ENCODE results near the gene ATF6. TPM values are rescaled to one million over a fixed set of nuclear protein-coding genes. Genes with fewer than 3 reads are reported as not detected.

ATF6 gene
- total and polyA plus RNA-seq, 2 of the 8 experiments (the other 6 are each of a cell fraction or from before 2014, with no cell fraction given), result 4.6 to 10.0 TPM

DNA sequence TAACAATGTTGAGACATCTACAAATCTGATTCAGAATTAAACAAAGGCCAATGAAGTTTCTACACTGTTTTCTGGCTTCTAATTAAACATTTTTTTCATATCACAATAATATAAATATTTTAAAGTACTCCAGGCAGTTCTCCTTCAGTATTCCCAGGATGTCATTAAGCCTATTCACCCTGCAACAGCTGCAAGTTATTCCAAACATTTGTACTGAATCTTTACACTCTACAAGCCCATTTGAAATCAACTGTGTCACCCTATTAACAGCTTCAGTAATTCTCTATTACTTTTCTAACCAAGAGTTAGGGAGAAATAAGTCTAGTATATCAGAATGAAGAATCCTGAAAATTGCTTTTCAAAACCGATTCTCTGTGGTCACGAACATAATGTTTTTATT is 133.0 kb downstream of the ATF6 start:
- 82% methylated on average over 2 of the region's 2 CpGs; no CpG with 5 or more reads in 1 of the 2 experiments for WGBS, 2 experiments (ENCODE audit: extremely low coverage in 1 of 2, insufficient coverage in 1 of 2, insufficient read length in 1 of 2, insufficient replicate concordance in 2 of 2, low coverage in 1 of 2, low lambda C conversion rate in 2 of 2, missing lambda C conversion rate in 1 of 2)
- H2BK12ac ChIP-seq (ENCODE audit: low read depth, low read length), result no peak overlapping the region
- no peak overlapping the region for H3K27ac ChIP-seq (ENCODE audit: low read depth, low read length)
- no peaks in the 10 kb centered on the region for H3K4me1 ChIP-seq (replicated peaks in 1 of 4; ENCODE audit: control insufficient read depth in 3 of 4, insufficient read depth in 4 of 4, low read length in 3 of 4)
- H4K91ac ChIP-seq (replicated peaks; ENCODE audit: insufficient read length, low read length), result no peak overlapping the region
- no peak overlapping the region for H2BK15ac ChIP-seq (ENCODE audit: low read length)
- H3K36me3 ChIP-seq (ENCODE audit: control insufficient read depth in 2 of 4, insufficient read depth in 4 of 4, low read length in 3 of 4), result no peaks in the 10 kb centered on the region
- POLR2A ChIA-PET (ENCODE audit: partially characterized antibody), result no interaction called here
- no peak overlapping the region for H3K18ac ChIP-seq (ENCODE audit: extremely low read depth, low read length)
- no peak overlapping the region for H3K14ac ChIP-seq (ENCODE audit: insufficient read length)
- no peaks in the 10 kb centered on the region for H4K20me1 ChIP-seq (replicated peaks in 1 of 2; ENCODE audit: control insufficient read depth in 1 of 2, insufficient read depth in 2 of 2, low read length in 2 of 2)
- H3K56ac ChIP-seq (replicated peaks; ENCODE audit: insufficient read length, low read depth, low read length), result no peak overlapping the region
- no peaks in the 10 kb centered on the region for H3K79me1 ChIP-seq (ENCODE audit: low read depth, low read length)
- H3K79me2 ChIP-seq (ENCODE audit: control insufficient read depth in 1 of 2, insufficient read depth in 2 of 2, low read length in 2 of 2), result no peaks in the 10 kb centered on the region
- H2BK120ac ChIP-seq (replicated peaks; ENCODE audit: low read depth, low read length), result no peak overlapping the region
- H3K27me3 ChIP-seq (replicated peaks in 1 of 4; ENCODE audit: control insufficient read depth in 3 of 4, extremely low read depth in 1 of 4, insufficient read depth in 3 of 4, low read length in 3 of 4), result no peaks in the 10 kb centered on the region
- no peaks in the 10 kb centered on the region; the same call in 1 of the 2 replicates for H3K23me2 ChIP-seq (ENCODE audit: low read depth, low read length)
- no peak overlapping the region for H4K8ac ChIP-seq (ENCODE audit: extremely low read depth, insufficient read depth, low read length)
- H2AK5ac ChIP-seq (ENCODE audit: low read depth, low read length), result no peak overlapping the region
- no peak overlapping the region for H3K23ac ChIP-seq (ENCODE audit: insufficient read length)
- DNase-seq (ENCODE audit: low read depth in 1 of 2, low spot score in 2 of 2) (no peak), FAIRE-seq (no peak)
- no peak overlapping the region for H3K4me3 ChIP-seq (ENCODE audit: extremely low read depth in 1 of 4, insufficient read depth in 2 of 4, low read depth in 3 of 4, low read length in 4 of 4)
- no peak overlapping the region for H3K4ac ChIP-seq (replicated peaks; ENCODE audit: insufficient read length, low read depth, low read length)
- H4K5ac ChIP-seq (ENCODE audit: insufficient read length, low read depth, low read length), result no peak overlapping the region
- no peaks in the 10 kb centered on the region for H3K9me3 ChIP-seq (ENCODE audit: insufficient read depth in 2 of 2, low read depth in 1 of 2, low read length in 1 of 2)
- H3K9ac ChIP-seq (replicated peaks in 1 of 4; ENCODE audit: extremely low read depth in 1 of 4, low read depth in 3 of 4, low read length in 3 of 4), result no peak overlapping the region
- H3K4me2 ChIP-seq (ENCODE audit: insufficient read depth in 1 of 2, low read depth in 2 of 2, low read length in 2 of 2), result no peak overlapping the region
- no peak overlapping the region for H2BK20ac ChIP-seq (ENCODE audit: low read length)
- CTCF ChIA-PET (ENCODE audit: partially characterized antibody), result interaction anchor here (1.1 kb wide), 1 partner anchor 39 kb away, joined by 3 read pairs; no protein-coding TSS in a partner anchor
- no peak overlapping the region for H2AFZ ChIP-seq (ENCODE audit: low read length)
- H2BK5ac ChIP-seq (ENCODE audit: low read depth, low read length), result no peak overlapping the region
- TF ChIP-seq RXRA (IDR thresholded peaks at IDR 0.05; ENCODE audit: insufficient read depth, low read depth, low read length) (no peak), SP4 (IDR thresholded peaks at IDR 0.05; ENCODE audit: low read length) (no peak), GTF2F1 (IDR thresholded peaks at IDR 0.05; ENCODE audit: borderline replicate concordance, low read depth, low read length) (no peak), TAF1 (IDR thresholded peaks at IDR 0.05; ENCODE audit: low read depth, low read length) (no peak), JUN (IDR thresholded peaks at IDR 0.05; ENCODE audit: low read depth, low read length) (no peak), HDAC2 (IDR thresholded peaks at IDR 0.05; ENCODE audit: borderline replicate concordance in 1 of 2, low read depth in 2 of 2, low read length in 2 of 2) (no peak), SAP30 (IDR thresholded peaks at IDR 0.05; ENCODE audit: insufficient read depth, insufficient replicate concordance, low read length) (no peak), KDM5A (IDR thresholded peaks at IDR 0.05; ENCODE audit: low read length) (no peak), RFX5 (IDR thresholded peaks at IDR 0.05; ENCODE audit: borderline replicate concordance, low read depth, low read length) (no peak)
- TF ChIP-seq, protein P1, sequence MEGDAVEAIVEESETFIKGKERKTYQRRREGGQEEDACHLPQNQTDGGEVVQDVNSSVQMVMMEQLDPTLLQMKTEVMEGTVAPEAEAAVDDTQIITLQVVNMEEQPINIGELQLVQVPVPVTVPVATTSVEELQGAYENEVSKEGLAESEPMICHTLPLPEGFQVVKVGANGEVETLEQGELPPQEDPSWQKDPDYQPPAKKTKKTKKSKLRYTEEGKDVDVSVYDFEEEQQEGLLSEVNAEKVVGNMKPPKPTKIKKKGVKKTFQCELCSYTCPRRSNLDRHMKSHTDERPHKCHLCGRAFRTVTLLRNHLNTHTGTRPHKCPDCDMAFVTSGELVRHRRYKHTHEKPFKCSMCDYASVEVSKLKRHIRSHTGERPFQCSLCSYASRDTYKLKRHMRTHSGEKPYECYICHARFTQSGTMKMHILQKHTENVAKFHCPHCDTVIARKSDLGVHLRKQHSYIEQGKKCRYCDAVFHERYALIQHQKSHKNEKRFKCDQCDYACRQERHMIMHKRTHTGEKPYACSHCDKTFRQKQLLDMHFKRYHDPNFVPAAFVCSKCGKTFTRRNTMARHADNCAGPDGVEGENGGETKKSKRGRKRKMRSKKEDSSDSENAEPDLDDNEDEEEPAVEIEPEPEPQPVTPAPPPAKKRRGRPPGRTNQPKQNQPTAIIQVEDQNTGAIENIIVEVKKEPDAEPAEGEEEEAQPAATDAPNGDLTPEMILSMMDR (IDR thresholded peaks at IDR 0.05; ENCODE audit: control extremely low read depth in 1 of 3, insufficient read depth in 1 of 3, low read depth in 1 of 3, low read length in 3 of 3), result no peak

Data from H1 (cell line).